H7 (cell line): Measurements from ENCODE around the gene HADHA. TPM values are rescaled to one million over a fixed set of nuclear protein-coding genes. Genes with fewer than 3 reads are reported as not detected.
A peak's percentile ranks its signal among the peaks of the same experiment; 100 is the strongest.

Experiments used
- DNase-seq: peaks from one replicate; pipeline ENCODE4 v3.0.0; 2012
- H3K27me3 ChIP-seq: 2 replicates; pipeline ENCODE4 v1.6.0; 2011; ENCODE audit warnings: mild to moderate bottlenecking, low read length; ENCODE audit not compliant: control insufficient read depth, insufficient read depth
- H3K36me3 ChIP-seq: replicated peaks from 2 replicates; pipeline ENCODE4 v1.5.1; 2011; ENCODE audit warnings: low read length; ENCODE audit not compliant: control insufficient read depth, insufficient read depth
- H3K4me3 ChIP-seq: 2 replicates; pipeline ENCODE4 v1.5.1; 2011; ENCODE audit warnings: low read depth, mild to moderate bottlenecking, control low read depth, low read length, moderate library complexity; ENCODE audit not compliant: insufficient read depth
- total RNA-seq: library from RNA; depleted of rRNA; stranded (reverse); fragments of >200 nt; shearing (Covaris generic); gene quantifications from 2 replicates; pipeline ENCODE4 v1.2.3, GENCODE V29; 2014

The HADHA gene
- total RNA-seq, 1 experiment from 2014 or later = 111 TPM

GRCh38 chr2:26190369-26190768 lies 54.1 kb downstream of the HADHA start:
- no peak for DNase-seq
- peaks cover 29% of the 10 kb centered on the region for H3K36me3 ChIP-seq
- no peak overlapping the region for H3K4me3 ChIP-seq
- H3K27me3 ChIP-seq = peaks cover under 1% of the 10 kb centered on the region

- Histone ChIP-seq H3K36me3 (peaks cover 25% of the 10 kb centered on the region), H3K27me3 (peaks cover 3% of the 10 kb centered on the region), H3K4me3 (no peak overlapping the region)
- no peak for DNase-seq
These were observed 54.7 kb downstream of the HADHA start for GRCh38 chr2:26189751-26190150.

GRCh38 chr2:26189123-26189522 lies 55.3 kb downstream of the HADHA start:
- no peak for DNase-seq
- peaks cover 9% of the 10 kb centered on the region for H3K27me3 ChIP-seq
- H3K36me3 ChIP-seq = peaks cover 20% of the 10 kb centered on the region
- no peak overlapping the region for H3K4me3 ChIP-seq

- Histone ChIP-seq H3K27me3 (peaks cover 23% of the 10 kb centered on the region), H3K4me3 (no peak overlapping the region), H3K36me3 (peaks cover 10% of the 10 kb centered on the region)
- DNase-seq = peak; percentile 48
These were observed 56.8 kb downstream of the HADHA start for GRCh38 chr2:26187537-26188104.

GRCh38 chr2:26187114-26187513 lies 57.3 kb downstream of the HADHA start:
- Histone ChIP-seq H3K36me3 (peaks cover 9% of the 10 kb centered on the region), H3K27me3 (peaks cover 23% of the 10 kb centered on the region), H3K4me3 (no peak overlapping the region)
- peak; percentile 43 for DNase-seq

- no peak for DNase-seq
- Histone ChIP-seq H3K4me3 (no peak overlapping the region), H3K36me3 (peaks cover 6% of the 10 kb centered on the region)
These were observed 58.3 kb downstream of the HADHA start for GRCh38 chr2:26185954-26186770.

GRCh38 chr2:26185304-26185928 lies 59.0 kb downstream of the HADHA start:
- DNase-seq = no peak
- Histone ChIP-seq H3K36me3 (peaks cover 2% of the 10 kb centered on the region), H3K27me3 (peaks cover 23% of the 10 kb centered on the region), H3K4me3 (peak overlapping the region; percentile 68)

More at GRCh38 chr2:26185954-26186770, 58.3 kb downstream of the HADHA start:
- H3K27me3 ChIP-seq = peaks cover 23% of the 10 kb centered on the region

GRCh38 chr2:26184555-26185303 lies 59.7 kb downstream of the HADHA start:
- Histone ChIP-seq H3K4me3 (peak overlapping the region; percentile 68), H3K27me3 (peaks cover 23% of the 10 kb centered on the region), H3K36me3 (peaks cover 2% of the 10 kb centered on the region; the same call in 1 of the 2 replicates)
- DNase-seq = peak; percentile 95

GRCh38 chr2:26184121-26184520 lies 60.3 kb downstream of the HADHA start:
- peak overlapping the region; percentile 68 for H3K4me3 ChIP-seq
- H3K36me3 ChIP-seq = peaks cover 2% of the 10 kb centered on the region; the same call in 1 of the 2 replicates
- peak; percentile 85 for DNase-seq
- H3K27me3 ChIP-seq = peaks cover 23% of the 10 kb centered on the region

GRCh38 chr2:26182887-26183630 lies 61.4 kb downstream of the HADHA start:
- H3K27me3 ChIP-seq = peaks cover 23% of the 10 kb centered on the region

GRCh38 chr2:26182441-26182840 lies 62.0 kb downstream of the HADHA start:
- H3K27me3 ChIP-seq = peaks cover 23% of the 10 kb centered on the region

More at GRCh38 chr2:26182887-26183630, 61.4 kb downstream of the HADHA start:
- no peak overlapping the region for H3K4me3 ChIP-seq
- DNase-seq = no peak
- H3K36me3 ChIP-seq = no peaks in the 10 kb centered on the region

GRCh38 chr2:26179446-26179913 lies 65.0 kb downstream of the HADHA start:
- H3K27me3 ChIP-seq = peaks cover 17% of the 10 kb centered on the region
- peak overlapping the region; percentile 61 for H3K4me3 ChIP-seq
- peaks cover 6% of the 10 kb centered on the region for H3K36me3 ChIP-seq
- peak; percentile 86 for DNase-seq

More at GRCh38 chr2:26182441-26182840, 62.0 kb downstream of the HADHA start:
- Histone ChIP-seq H3K4me3 (no peak overlapping the region), H3K36me3 (peaks cover under 1% of the 10 kb centered on the region; the same call in 1 of the 2 replicates)
- no peak for DNase-seq

GRCh38 chr2:26178746-26179436 lies 65.5 kb downstream of the HADHA start:
- Histone ChIP-seq H3K4me3 (peak overlapping the region; percentile 61), H3K27me3 (peaks cover 17% of the 10 kb centered on the region), H3K36me3 (peaks cover 6% of the 10 kb centered on the region)
- DNase-seq = peak; percentile 89
